NCI-H187 treated with DMSO at 0.1 percent for 48 hours (cell line): Measurements from ENCODE around the gene ZNF385A.
A peak's percentile ranks its signal among the peaks of the same experiment; 100 is the strongest.

ENCODE experiments used
- DNase-seq: peaks from one replicate; lab custom pipeline; 2025; lab: John Stamatoyannopoulos, UW

The ZNF385A gene

DNA sequence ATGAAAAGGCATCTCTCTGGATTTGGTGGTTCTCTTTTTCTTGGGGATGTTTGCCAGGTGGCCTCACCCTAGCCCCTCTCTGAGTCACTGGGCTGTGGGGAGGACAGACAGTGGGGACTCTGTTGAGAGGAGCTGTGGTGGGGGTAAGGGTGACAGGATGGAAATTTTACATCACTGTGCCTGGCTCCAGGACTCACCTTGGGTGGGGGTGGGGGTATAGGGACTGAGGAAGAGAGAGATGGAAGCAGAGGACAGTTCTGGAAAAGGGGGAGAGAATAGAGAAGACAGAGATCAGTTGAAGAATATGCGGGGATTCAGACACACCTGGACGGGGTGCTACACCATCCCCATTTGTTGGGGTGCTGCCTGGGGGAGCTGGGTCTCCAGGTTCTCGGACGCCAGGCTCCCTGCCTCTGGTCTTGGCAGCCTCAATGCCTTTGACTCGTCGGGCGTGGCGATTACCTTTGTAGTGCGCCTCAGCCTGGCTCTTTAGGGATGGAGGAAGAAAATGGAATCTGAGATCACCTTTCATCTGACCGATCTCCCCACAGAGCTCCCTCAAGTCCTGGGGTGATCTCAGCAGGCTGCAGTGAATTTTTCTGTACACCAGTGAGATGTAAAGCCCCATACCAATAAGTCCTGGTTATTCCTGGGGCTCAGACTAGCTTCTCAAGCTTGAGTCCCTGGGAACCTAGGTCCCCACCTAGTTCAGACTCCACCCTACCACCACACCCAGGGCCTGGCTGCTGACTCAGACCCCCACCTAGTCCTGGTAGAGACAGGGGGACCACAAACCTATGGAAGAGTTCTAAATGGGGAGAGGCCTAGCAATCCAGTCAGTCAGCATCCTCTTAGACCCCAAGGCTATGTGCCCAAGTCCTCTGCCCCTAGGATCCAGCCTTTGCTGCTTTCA is 10.6 kb downstream of the ZNF385A start:
- DNase-seq, result no peak

DNA sequence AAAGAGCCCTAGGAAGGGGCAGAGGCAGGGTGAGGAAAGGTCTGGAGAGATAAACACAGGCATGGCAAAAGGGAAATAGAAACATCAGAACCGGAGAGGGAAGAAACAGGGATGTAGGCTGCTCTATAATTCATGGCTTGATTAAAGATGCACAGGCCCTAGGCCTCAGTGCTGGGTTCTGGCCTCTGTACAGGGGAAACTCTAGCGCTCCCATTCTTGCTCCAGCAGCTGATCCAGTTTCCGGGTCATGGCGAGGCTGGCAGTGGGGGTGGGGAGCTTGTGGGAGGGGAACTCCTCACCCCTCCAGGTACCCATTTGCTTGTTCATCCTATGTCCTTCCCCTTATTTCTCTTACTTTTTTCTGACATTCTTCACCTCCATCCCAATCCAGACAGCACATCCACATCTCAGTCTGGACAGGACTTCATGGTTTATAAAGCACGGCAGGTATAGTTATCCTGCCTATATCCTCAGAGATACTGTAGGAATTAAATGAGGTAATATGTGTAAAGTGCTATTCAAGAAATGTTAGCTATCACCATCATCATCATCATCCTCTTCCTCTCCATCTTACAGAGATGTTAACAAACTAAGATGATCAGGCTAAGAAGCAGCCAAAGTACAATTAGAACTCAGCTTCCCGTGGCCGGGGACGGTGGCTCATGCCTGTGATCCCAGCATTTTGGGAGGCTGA is 12.3 kb downstream of the ZNF385A start:
- DNase-seq, result no peak

DNA sequence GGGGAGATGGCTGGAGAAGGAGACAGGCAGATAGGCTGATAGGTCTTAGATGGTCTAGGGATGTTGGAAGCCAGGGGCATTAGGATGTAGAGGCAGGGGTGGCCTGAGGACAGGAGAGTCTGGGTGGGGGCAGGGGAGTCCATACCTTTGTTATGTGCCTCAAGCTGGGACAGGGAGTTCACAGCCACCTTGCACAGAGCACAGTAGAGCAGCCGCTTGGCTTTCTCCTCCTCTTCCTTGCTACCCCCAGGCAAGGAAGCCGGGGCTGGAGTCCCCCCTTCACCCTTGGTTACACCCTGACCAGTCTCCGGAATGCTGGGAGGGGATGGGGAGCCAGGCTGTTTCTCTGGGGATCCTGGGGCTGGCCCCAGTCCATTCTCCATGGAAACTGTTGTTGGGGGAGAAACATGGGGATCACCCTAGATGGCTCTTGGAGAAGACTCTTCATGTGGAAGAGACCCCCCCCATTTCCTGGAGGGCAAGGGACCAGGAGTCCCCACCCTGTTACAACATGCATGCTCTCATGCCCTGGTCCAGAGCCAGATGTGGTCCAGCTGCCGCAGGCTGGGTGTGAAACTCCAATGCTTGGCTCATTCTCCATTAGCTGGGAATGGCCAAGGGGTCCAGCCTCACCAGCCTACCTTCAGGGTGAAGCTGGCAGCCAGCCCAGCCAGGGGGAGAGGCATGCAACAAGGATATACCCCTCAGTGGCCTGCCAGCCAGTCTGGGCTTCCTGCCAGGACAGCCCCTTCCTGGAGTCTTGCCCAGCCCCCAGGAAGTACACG is 13.0 kb downstream of the ZNF385A start:
- DNase-seq, result no peak

DNA sequence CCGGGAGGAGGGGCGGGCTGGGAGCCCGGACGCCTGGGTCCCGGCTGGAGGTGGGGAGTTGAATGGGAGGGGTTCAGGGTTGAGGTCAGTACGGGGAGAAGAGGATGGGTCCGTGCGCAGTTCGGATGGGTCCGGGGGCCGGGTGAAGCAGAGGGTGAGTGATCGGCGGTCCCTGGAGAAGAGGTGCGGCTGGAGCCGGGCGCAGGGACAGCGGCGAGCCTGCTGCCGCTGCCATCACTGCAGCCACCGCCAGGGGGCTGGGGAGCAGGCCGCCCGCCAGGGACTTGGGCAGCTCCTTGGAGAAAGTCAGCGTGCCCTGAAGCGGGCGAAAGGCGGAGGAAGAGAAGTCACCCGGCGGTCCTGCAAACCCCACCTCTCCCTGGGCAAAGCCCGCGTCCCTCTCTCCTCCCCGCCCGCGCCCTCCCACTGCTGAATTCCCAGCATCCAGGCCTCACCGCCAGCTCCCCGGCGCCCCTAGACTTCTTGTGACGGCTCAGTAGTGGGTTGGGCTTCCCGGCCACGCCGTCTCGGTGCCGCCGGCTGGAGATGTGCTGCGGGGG is 14.3 kb downstream of the ZNF385A start:
- no peak for DNase-seq

DNA sequence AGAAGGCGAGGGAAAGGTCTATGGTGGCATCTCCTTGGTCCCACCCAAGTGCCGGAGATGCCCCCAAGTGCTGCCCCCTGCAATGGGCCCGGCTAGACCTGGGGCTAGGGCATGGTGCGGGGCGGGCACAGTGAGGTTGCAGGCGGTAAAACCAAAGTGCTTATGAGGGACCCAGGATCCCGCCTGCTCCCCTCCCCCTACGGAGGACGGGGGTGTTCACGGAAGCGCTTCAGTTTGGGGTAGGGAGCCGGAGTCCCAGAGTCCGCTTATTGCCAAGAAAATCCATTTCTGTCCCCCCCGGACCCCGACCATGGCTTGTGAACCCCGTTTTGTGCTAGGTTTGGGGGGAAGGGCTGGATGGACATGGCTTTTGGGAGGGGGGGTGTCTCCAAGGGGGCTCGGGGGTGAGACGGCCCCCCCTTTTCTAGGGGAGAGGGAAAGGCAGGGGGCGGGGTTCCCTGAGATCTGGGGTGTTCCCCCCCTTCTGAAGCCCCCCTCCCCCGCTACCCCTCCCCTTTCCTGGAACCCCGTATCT is 14.9 kb downstream of the ZNF385A start:
- DNase-seq, result no peak

DNA sequence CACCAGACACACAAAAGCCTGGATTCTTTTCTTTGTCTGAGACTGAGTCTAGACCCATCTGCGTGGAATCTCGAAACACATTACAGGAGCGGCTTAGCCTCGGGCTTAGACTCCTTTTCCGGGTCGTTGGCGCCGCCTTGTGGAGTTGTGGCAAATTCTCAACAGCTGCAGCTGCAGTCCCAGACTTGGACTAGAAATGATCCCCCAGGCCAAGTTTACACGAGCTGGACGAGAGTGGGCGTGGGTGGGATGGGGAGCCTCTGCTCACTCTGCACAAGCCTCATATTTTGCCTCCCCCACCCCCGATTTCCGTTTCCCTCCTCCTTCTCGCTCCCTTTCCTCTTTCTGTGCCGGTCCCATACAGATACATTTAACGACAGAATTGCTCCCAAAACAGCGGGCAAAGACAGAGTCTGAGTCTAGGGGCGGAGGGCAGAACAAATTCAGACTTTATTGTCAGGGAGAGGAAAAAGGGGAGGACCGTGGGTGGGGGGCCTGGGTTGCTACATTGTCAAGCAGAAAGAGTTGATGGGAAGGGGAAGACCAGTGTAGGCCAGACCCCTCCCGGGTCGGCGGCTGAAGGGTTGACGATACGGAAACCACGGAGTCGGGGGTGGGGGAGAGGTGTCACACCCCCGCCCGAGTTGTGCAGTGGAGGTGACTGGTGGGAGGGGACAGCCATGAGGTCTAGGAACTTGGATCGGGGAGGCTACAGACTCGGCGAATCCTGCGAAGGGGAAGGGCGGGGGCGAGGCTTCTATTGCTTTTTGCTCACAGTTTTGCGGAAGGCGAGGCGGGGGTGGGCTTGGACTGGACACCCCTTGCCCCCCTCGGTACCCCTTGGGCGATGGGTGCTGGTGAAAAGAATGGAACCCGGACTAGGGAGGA is 15.6 kb downstream of the ZNF385A start:
- peak; percentile 67 for DNase-seq

DNA sequence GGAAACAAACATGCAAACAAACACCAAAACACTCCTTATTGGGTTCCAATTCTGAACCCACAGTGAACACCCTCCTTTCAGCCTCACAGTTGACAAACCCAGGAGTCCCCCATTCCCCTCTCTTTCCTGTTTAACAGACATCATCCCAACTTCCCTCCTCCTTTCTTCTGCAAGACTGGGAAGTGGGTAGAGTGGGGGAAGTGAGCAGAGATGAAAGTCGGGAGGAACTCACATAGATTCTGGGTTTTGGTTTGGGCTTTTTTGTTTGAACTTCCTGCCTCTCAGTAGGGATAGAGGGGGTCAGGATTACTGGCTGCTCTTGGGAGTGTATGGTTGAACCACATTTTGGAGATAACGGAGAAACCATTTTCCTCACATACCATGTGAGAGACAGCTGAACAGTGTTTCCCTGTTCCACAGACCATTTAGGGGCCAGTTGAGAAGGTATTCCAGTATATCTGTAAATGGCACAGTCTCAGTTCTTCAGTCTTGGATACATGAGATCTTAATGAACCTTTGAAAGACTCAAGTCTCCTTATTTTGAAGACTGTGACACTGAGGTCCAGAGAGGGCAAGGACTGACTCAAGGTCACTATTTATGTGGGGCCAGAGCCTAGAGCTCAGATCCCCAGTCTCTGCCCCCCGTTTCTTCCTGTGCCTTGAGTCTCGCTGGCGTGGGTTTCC is 16.4 kb downstream of the ZNF385A start:
- no peak for DNase-seq

DNA sequence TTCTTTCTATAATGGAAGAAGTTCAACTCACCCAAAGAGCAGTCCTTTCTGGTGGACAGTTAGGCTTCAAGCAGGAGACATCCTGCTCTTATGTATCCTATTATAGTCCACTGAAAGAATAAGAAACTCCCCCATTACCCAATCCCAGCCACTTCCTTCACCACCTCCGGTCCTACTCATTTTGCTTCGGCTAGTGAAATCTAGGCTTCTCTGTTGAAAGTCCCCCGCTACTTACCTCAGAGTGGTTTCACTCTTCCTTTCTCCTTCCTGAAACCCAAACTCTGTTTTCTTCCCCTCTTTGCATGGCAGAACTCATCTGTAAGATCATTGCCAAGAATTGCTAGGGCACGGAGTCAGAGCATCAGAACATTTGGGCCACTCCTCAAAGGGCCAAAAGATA is 20.1 kb downstream of the ZNF385A start, which contains the start of gene GPR84:
Gene GPR84, minus strand, starts transcription at position 74 of the 400 bp plus-strand sequence. CDS start 635 bp downstream, outside the sequence.
- no peak for DNase-seq

DNA sequence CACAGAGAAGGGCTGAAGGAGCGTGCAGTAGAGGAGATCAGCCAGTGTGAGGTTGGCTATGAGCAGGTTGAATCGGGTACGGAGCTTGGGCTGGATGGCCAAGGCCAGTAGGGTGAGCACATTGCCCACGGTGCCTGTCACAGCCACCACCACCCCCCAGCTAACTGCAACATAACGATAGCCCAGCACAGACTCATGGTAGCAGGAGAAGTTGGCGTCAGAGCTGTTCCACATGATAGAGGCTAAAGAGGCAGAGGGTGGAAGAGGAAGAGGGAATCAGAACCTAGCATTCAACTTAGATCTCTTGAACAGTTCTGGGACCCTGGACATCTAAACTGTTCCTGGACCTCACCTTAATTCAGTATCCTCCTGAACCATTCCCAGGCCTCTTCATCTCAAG is 20.9 kb downstream of the ZNF385A start:
- DNase-seq, result no peak

DNA sequence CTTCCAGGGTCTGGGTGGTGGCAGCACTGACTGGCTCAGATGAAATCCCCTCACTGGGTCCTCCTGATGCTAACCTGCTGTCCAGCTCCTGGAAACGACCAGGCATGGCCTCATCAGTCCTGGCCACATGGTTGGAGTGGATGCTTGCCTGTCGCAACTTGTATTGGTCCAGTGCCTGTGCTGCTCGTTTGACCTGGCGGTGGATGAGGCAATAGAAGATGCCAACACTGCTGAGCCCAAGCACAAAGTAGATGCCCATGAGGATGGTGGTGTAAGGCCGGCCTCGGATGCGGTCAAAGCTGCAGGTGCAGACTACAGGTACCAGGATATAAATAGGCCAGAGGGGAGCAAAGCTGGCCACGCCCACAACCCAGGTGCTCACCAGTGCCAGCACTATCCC is 21.5 kb downstream of the ZNF385A start:
- no peak for DNase-seq

DNA sequence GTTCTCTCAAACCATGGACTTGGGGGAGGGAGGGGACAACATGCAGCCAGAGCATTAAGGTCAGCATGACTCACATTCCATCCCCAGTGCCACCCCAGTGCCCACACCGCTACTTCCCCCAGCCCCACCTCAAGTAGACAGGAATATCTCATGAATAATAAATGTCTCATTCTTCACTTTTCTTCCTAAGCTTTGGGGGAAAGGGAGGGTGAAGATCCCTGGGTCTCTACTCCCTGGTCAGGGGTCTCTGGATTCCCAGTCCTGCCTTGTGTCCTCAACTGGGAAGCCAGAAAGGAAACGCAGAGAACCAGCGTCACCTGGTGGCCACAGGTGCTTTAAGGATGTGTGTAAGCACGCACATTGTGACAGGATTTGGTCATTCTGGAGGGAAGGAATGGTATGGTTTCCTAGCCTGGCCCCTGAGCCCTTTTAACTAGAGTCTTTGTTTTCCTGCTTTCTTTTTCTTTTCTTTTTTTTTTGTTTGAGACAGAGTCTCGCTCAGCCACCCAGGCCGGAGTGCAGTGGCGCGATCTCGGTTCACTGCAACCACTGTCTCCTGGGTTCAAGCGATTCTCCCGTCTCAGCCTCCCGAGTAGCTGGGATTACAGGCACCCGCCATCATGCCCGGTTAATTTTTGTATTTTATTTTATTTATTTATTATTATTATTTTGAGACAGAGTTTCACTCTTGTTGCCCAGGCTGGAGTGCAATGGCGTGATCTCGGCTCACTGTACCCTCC is 23.6 kb downstream of the ZNF385A start:
- DNase-seq, result peak; percentile 58

DNA sequence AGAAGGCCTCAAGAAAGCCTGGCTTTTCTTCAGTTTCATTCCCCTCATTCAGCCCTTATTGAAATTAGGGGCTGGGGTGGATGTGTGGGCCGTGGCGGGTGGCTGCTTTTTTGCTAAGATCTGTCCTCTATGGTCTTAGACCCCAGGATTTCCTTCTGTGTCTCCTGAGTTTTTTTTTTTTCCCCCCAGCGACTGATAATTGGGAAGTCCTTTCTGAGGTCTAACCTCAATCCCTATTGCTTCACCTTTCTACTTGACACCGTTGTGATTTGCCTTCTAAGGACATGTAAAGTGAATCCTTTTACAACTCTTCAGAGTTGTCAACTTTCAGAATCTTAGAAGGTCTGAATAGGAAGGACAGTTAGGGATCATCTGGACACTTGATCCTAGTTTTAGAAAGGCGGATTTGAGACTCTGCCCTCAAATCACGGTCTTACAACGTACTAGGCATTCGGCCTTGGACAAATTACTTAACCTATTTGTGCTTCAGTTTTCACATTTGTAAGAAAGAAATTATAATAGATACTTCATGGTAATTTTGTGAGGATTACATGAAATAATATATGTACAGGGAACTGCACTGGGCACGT is 24.7 kb downstream of the ZNF385A start:
- no peak for DNase-seq

DNA sequence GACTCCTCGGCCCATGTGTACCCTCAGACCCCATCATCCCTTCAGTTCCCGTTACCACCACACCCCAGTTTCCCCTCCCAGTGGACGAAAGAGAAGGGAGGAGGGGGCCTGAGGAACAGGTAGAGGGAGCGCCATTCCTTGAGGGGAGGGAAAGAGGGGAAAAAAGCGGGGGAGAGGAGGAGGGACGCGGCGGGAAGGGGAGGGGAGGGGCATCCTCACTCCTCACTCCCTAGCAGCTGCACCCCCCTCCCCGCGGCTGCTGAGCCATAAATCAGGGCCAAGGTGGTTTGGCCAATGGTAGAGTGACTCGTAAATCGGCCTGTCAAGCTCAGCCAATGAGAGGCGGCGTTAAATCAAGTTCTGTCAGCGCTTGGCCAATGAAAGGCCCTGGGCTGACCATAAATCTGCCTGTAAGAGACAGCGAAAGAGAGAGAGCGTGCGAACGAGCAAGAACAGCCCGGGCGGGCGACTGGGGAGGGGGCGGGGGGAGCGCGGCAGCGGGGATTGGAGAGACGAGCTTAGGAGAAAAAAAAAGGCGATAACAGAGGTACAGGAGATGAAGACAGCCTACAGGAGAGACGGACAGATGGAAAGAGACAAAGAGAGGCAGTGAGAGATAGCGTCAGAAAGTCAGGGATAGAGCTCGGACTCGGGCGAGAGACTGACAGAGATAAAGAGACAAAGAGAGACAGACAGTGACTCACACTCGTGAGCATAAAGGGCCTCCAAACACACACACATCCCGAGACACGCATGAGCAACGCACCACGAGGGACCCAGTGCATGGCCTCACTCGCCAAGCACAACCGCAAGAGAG is 25.4 kb downstream of the ZNF385A start:
- DNase-seq, result peak; percentile 97

DNA sequence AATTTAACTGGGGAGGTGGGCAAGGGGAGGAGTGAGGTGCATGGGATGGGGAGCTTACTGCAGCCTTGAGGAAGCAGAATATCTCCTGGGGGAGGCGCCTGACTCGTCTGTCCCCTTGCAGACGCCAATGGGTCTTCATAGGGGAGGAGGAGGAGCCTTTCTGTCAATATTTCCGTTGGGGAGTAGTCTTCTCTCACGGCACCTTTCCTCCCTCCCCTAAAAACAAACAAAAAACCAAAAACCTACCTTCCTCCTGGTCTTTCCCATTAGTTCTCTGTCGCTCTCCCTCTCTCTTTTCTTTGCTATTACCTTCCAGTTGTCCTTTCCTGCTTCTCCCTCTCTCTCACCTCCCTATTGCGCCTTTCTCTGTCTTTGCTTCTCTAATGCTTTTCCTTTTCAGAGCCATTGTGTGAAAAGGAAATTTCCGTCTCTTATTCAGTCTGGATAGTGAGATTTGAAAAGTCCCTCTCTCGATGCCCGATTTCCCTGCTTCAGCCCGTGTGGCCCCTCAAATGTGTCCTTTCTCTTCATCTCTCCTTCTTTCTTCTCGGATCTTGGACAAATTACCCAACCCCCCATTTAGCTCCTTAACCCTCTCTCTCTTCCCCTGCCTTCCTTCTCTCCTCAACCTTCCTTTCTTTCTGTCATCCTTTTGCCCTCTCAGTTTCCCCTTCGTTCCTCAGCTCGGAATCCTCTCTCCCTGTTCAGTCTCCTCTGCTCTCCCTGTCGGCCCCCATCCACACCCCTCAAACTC is 26.2 kb downstream of the ZNF385A start:
- DNase-seq, result peak; percentile 38

DNA sequence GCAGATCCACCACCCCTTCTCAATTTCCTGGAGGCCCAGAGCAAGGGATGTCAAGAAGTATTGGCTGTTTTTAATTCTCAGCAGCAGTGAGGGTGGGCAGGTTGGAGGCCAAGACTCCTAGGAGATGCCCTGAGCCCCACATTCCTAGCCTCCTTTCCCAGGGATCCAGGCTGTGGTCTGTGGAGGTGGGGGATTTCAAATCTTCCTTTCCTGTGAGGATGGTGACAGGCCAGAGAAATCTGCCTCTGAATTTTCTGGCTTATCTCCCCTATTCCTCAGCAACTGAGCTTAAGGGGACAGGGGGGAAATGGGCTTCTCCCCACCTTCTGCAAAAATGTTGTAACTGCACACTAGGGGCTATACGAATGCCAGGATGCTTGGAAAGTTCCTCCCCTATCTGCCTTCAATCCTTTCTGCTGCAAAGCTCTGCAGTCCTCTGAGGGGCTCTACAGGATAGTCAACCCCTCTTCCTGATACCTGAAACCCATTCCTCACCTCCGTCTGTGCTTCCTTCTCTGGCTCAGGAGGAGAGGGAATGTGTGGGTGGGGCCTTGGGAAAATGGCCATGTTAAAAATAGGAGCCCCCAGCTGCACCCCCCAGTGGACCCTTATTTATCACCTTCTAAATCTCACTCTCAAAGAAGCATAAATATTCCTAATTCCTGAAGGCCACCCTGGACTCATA is 26.9 kb downstream of the ZNF385A start:
- DNase-seq, result no peak

DNA sequence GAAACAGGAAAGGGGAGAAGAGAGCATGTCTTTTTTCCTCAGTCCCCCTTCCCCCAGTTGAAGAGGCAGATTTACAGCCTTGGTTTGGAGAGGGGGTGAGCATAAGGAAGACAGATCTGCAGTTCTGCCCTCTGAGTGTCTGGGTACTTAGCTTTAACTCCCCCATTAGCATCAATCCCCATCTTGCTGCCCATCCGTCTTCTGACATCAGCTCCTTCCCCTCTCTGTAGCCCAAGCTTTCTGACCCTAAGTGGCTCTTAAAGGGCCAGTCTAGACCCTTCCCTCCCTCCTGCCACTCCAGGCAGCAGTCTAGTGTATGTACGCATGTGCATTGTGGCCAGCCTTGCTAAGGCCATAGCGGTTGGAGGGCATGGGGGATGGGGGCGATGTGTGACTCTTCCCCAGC is 27.6 kb downstream of the ZNF385A start:
- DNase-seq, result peak; percentile 31

DNA sequence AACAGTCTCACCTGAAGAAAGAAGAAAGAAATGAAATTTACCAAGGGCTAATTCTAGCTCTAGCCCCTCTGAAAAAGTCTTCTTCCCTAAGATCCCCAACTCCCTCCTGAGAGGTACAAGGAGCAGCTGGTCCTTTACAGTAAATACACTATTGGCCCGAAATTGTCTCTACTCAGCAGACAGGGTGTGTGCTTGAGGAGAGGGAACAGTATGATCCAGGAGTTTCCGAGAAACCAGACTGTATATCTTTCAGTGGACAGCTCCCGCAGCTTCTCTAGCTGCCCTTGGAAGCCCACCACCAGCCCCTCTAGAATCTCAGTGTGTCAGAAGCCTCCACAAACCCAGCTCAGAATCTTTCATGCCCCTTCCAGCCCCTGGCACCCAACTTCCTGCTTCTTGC is 28.3 kb downstream of the ZNF385A start:
- no peak for DNase-seq
